SH-SY5Y (cell line): ENCODE results near the gene PCP4.

Source experiments
- GATA2 ChIP-seq: IDR thresholded peaks from 2 replicates; pipeline ENCODE4 v1.6.1; 2011; ENCODE audit warnings: mild to moderate bottlenecking, low read depth, low read length
- GATA3 ChIP-seq: IDR thresholded peaks from 2 replicates; pipeline ENCODE4 v1.6.1; 2011; ENCODE audit warnings: low read depth, mild to moderate bottlenecking, low read length, moderate library complexity

GRCh38 chr21:39924577-39925308 lies 57.5 kb downstream of the PCP4 start:
- TF ChIP-seq GATA3: no peak
- TF ChIP-seq GATA2: no peak
